Measurements from ENCODE around the gene DENND2D. TPM values are rescaled to one million over a fixed set of nuclear protein-coding genes. Genes with fewer than 3 reads are reported as not detected.
A peak's percentile ranks its signal among the peaks of the same experiment; 100 is the strongest.

DENND2D gene
- total RNA-seq, 2 donors from 2014 or later, result 134 to 165 TPM

DNA sequence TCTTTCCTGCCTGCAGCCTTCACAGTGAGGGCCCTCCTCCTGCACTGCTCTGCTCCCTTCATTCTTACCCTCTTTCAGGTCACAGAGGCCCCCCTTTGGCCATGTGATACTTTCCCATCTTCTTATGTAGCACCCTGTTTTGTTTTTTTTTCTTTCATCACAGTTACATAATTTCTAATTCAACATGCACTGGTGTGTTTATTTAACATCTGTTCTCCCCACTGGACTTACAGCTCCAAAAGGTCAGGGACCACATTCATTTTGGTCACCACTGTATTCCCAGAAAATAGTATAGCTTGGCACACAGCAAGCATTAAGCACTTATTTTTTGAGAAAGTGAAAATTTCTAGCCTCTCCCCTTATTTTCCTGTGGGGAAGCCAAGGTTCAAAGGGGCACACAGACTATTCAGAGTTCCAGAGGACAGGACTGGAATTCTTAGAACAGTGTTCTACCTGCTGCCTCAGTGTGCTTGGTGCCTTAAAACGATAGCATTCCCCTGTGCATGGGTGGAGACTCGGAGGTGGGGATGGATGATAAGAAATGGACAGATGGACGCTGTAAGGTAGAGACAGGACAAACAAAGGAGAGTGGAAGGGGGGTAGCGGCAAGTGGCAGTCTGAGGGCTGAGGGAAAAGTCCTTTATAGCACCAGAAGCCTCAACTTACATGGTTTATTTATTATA is 5.3 kb downstream of the DENND2D start:
- H3K4me1 Mint-ChIP-seq (ENCODE audit: low read depth), result peaks cover 83% of the 10 kb centered on the region
- peak overlapping the region; percentile 93 to 98 for H3K4me3 Mint-ChIP-seq
- peaks cover 47 to 82% of the 10 kb centered on the region in 2 donors for H3K36me3 Mint-ChIP-seq (ENCODE audit: insufficient read depth in 2 of 2)
- no peaks in the 10 kb centered on the region for H3K9me3 Mint-ChIP-seq
- peak overlapping the region; percentile 99 for H3K27ac Mint-ChIP-seq
- H3K27me3 Mint-ChIP-seq (ENCODE audit: low read depth), result no peaks in the 10 kb centered on the region
- no peak for DNase-seq
- no peak for ATAC-seq (replicated peaks in 1 of 2)

- no peaks in the 10 kb centered on the region for H3K9me3 Mint-ChIP-seq
- H3K36me3 Mint-ChIP-seq (ENCODE audit: insufficient read depth in 2 of 2), result peaks cover 48 to 83% of the 10 kb centered on the region in 2 donors
- DNase-seq (no peak), ATAC-seq (replicated peaks in 1 of 2) (no peak)
- no peaks in the 10 kb centered on the region for H3K27me3 Mint-ChIP-seq (ENCODE audit: low read depth)
- H3K27ac Mint-ChIP-seq, result peak overlapping the region; percentile 99
- H3K4me1 Mint-ChIP-seq (ENCODE audit: low read depth), result peaks cover 93% of the 10 kb centered on the region
- H3K4me3 Mint-ChIP-seq, result peak overlapping the region; percentile 93 to 98
Observed at GRCh38 chr1:111193712-111194480, 6.5 kb downstream of the DENND2D start.

DNA sequence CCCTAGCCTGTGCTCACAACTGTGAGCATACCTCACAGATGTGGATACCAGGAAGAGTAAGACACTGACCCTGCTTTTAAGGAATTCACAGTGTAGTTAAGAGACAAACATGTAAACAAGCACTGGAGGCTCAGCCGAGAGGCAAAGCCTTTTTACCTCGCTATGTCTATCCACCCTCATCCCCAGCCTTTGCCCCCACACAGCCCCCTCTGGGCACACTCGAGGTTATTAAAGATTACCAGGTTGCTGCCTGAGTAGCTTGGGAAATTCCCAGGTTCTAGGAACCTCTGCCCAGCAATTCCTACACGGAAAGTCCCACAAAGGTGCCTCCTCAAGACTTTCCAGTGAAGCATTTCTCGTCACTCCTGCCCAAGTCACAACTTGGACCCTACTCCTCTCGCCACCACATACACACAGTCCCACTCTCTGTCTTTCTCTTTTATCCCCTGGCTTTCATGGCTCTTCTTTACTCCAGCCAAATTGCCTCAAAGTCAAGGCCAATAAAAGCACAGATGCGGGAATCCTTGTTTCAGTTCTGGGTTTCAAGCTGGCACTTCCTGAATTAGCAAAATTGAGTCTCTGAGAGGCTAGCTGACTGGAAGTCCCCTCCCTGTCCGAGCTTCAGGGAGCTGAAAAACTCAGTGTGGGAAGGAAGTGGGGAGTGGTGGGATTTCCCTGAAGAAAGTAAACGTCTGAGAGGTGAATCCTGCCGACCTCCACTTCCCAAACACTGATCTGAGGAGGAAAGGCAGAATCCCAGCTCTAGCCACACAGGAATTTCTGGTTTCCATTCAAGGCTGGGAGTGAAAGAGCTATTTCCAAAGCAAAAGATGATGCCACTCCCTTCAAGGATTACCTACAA is 7.6 kb downstream of the DENND2D start:
- peaks cover 43 to 84% of the 10 kb centered on the region in 2 donors for H3K36me3 Mint-ChIP-seq (ENCODE audit: insufficient read depth in 2 of 2)
- DNase-seq, result no peak

GRCh38 chr1:111192074-111192473 is 8.4 kb downstream of the DENND2D start:
- no peaks in the 10 kb centered on the region for H3K9me3 Mint-ChIP-seq
- ATAC-seq (replicated peaks in 1 of 2) (no peak), DNase-seq (no peak)
- H3K4me3 Mint-ChIP-seq, result peak overlapping the region; percentile 15 to 93
- H3K27ac Mint-ChIP-seq, result peak overlapping the region; percentile 99
- peaks cover 39 to 80% of the 10 kb centered on the region in 2 donors for H3K36me3 Mint-ChIP-seq (ENCODE audit: insufficient read depth in 2 of 2)
- H3K27me3 Mint-ChIP-seq (ENCODE audit: low read depth), result no peaks in the 10 kb centered on the region
- H3K4me1 Mint-ChIP-seq (ENCODE audit: low read depth), result peaks cover 93% of the 10 kb centered on the region

More for the DNA sequence above, 7.6 kb downstream of the DENND2D start:
- H3K27me3 Mint-ChIP-seq (ENCODE audit: low read depth), result no peaks in the 10 kb centered on the region
- ATAC-seq (replicated peaks in 1 of 2), result no peak
- peaks cover 95% of the 10 kb centered on the region for H3K4me1 Mint-ChIP-seq (ENCODE audit: low read depth)
- no peaks in the 10 kb centered on the region for H3K9me3 Mint-ChIP-seq
- peak overlapping the region; percentile 93 to 98 for H3K4me3 Mint-ChIP-seq
- H3K27ac Mint-ChIP-seq, result peak overlapping the region; percentile 99

DNA sequence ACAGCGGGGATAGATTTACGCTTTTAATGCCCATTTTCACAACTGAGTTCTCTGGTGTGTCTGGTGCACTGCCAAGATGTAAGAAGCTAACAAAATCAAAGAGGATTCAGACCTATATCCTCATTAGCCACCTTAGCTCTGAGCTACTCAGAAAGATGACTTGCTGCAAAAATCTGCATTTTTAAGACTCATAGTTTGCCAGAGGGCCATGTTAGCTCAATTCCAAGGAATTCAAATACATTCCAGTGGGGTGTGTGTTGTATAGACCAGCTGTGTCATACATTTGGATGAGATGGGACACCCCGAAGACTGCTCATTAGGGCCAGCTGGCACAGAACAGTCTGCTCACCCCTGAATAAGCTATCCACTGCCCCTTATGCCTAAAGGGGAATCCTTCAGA is 8.9 kb downstream of the DENND2D start:
- Mint-ChIP-seq H3K4me1 (ENCODE audit: low read depth) (peaks cover 93% of the 10 kb centered on the region), H3K9me3 (no peaks in the 10 kb centered on the region), H3K36me3 (ENCODE audit: insufficient read depth in 2 of 2) (peaks cover 39 to 76% of the 10 kb centered on the region in 2 donors), H3K27ac (peak overlapping the region; percentile 99), H3K4me3 (peak overlapping the region in 1 of 2 donors; percentile 15), H3K27me3 (ENCODE audit: low read depth) (no peaks in the 10 kb centered on the region)
- ATAC-seq (replicated peaks in 1 of 2) (no peak), DNase-seq (no peak)

DNA sequence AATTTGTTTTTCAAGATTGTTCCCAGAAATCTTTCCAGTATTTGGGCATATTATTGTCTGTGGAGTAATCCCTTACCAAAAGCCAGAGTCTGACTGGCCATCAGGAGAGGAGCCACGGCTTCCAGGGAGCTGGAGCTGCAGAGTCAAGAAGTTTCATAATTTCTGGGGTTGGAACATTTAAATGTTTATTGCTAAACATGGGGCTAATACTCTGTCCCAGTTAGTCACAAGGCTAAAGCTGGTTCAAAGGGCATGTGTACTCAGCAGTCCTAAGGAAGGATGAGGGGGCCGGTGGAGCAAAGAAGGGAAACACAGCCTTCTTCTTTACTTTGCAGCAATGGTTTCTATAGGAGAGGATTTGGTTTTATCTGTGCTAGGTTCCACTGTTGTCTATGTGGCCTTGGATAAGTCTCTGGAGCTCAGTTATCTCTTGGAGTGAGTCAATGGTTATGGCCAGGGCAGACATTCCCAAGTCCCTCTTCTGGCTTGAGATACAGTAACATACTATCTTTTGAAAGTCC is 9.5 kb downstream of the DENND2D start:
- Mint-ChIP-seq H3K36me3 (ENCODE audit: insufficient read depth in 2 of 2) (peaks cover 35 to 71% of the 10 kb centered on the region in 2 donors), H3K4me3 (no peak overlapping the region), H3K4me1 (ENCODE audit: low read depth) (peaks cover 90% of the 10 kb centered on the region), H3K27me3 (ENCODE audit: low read depth) (no peaks in the 10 kb centered on the region), H3K27ac (peak overlapping the region; percentile 99), H3K9me3 (no peaks in the 10 kb centered on the region)
- ATAC-seq (replicated peaks in 1 of 2) (no peak), DNase-seq (no peak)

DNA sequence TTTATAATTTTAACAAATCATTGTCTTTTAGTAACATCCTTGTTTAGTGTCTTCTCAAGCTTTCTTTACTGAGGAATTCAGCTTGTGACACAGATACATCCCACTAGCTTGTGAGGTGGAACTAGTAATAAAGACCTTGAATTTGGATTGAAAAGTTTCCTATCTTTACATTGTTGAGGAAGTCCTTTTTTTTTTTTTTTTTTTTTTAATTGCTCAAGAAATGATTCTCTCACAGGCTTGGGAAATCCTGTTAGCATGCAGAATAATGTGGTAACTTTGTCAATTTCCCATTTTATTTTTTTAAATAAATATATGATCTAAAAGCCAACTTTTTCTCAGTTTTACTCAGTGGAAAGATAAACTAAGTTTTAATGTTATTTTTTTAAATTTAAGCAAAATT is 15.8 kb downstream of the DENND2D start:
- DNase-seq (no peak), ATAC-seq (replicated peaks in 1 of 2) (no peak)
- Mint-ChIP-seq H3K36me3 (ENCODE audit: insufficient read depth in 2 of 2) (peaks cover 20 to 35% of the 10 kb centered on the region in 2 donors), H3K4me3 (no peak overlapping the region), H3K27ac (peak overlapping the region; percentile 31), H3K27me3 (ENCODE audit: low read depth) (no peaks in the 10 kb centered on the region), H3K4me1 (ENCODE audit: low read depth) (peaks cover 70% of the 10 kb centered on the region), H3K9me3 (no peaks in the 10 kb centered on the region)

GRCh38 chr1:111183308-111184069 is 17.0 kb downstream of the DENND2D start:
- no peaks in the 10 kb centered on the region for H3K27me3 Mint-ChIP-seq (ENCODE audit: low read depth)
- DNase-seq (no peak), ATAC-seq (replicated peaks in 1 of 2) (no peak)
- H3K36me3 Mint-ChIP-seq (ENCODE audit: insufficient read depth in 2 of 2), result peaks cover 10 to 24% of the 10 kb centered on the region in 2 donors
- no peaks in the 10 kb centered on the region for H3K9me3 Mint-ChIP-seq
- H3K27ac Mint-ChIP-seq, result peak overlapping the region; percentile 89
- peaks cover 62% of the 10 kb centered on the region for H3K4me1 Mint-ChIP-seq (ENCODE audit: low read depth)
- no peak overlapping the region for H3K4me3 Mint-ChIP-seq

GRCh38 chr1:111182052-111182451 is 18.4 kb downstream of the DENND2D start:
- no peaks in the 10 kb centered on the region for H3K9me3 Mint-ChIP-seq
- H3K27ac Mint-ChIP-seq, result no peak overlapping the region
- H3K4me3 Mint-ChIP-seq, result no peak overlapping the region
- ATAC-seq (replicated peaks in 1 of 2), result no peak
- H3K36me3 Mint-ChIP-seq (ENCODE audit: insufficient read depth in 2 of 2), result peaks cover 8 to 13% of the 10 kb centered on the region in 2 donors
- peaks cover 50% of the 10 kb centered on the region for H3K4me1 Mint-ChIP-seq (ENCODE audit: low read depth)
- no peak for DNase-seq
- H3K27me3 Mint-ChIP-seq (ENCODE audit: low read depth), result no peaks in the 10 kb centered on the region

- no peak overlapping the region for H3K27ac Mint-ChIP-seq
- H3K36me3 Mint-ChIP-seq (ENCODE audit: insufficient read depth in 2 of 2), result peaks cover 3 to 17% of the 10 kb centered on the region in 2 donors
- H3K9me3 Mint-ChIP-seq, result no peaks in the 10 kb centered on the region
- DNase-seq (no peak), ATAC-seq (replicated peaks in 1 of 2) (no peak)
- H3K27me3 Mint-ChIP-seq (ENCODE audit: low read depth), result no peaks in the 10 kb centered on the region
- no peak overlapping the region for H3K4me3 Mint-ChIP-seq
- peaks cover 40% of the 10 kb centered on the region for H3K4me1 Mint-ChIP-seq (ENCODE audit: low read depth)
Observed at GRCh38 chr1:111179968-111180533, 20.4 kb downstream of the DENND2D start.

GRCh38 chr1:111176678-111177077 is 23.8 kb downstream of the DENND2D start:
- ATAC-seq (replicated peaks in 1 of 2), result no peak
- no peak overlapping the region for H3K4me3 Mint-ChIP-seq
- peaks cover 45% of the 10 kb centered on the region for H3K4me1 Mint-ChIP-seq (ENCODE audit: low read depth)
- DNase-seq, result no peak
- H3K27ac Mint-ChIP-seq, result no peak overlapping the region
- H3K9me3 Mint-ChIP-seq, result no peaks in the 10 kb centered on the region
- H3K36me3 Mint-ChIP-seq (ENCODE audit: insufficient read depth in 2 of 2), result peaks cover 2 to 17% of the 10 kb centered on the region in 2 donors
- H3K27me3 Mint-ChIP-seq (ENCODE audit: low read depth), result no peaks in the 10 kb centered on the region

- Mint-ChIP-seq H3K4me1 (ENCODE audit: low read depth) (peaks cover 41% of the 10 kb centered on the region), H3K36me3 (ENCODE audit: insufficient read depth in 2 of 2) (peaks cover 2 to 17% of the 10 kb centered on the region in 2 donors)
Observed at GRCh38 chr1:111175349-111175748, 25.1 kb downstream of the DENND2D start.

More at GRCh38 chr1:111175349-111175748, 25.1 kb downstream of the DENND2D start:
- no peak overlapping the region for H3K4me3 Mint-ChIP-seq
- H3K9me3 Mint-ChIP-seq, result no peaks in the 10 kb centered on the region
- DNase-seq, result no peak
- ATAC-seq (replicated peaks in 1 of 2), result no peak
- H3K27ac Mint-ChIP-seq, result no peak overlapping the region
- H3K27me3 Mint-ChIP-seq (ENCODE audit: low read depth), result no peaks in the 10 kb centered on the region

All from activated T-cell treated with anti-CD3 and anti-CD28 coated beads, Interleukin-2, amount 50 U/mL, for 72 hours (primary cell).